ENCODE data around the gene GPX8. TPM values are rescaled to one million over a fixed set of nuclear protein-coding genes. Genes with fewer than 3 reads are reported as not detected.

GPX8 gene
- polyA plus RNA-seq = 10 to 100 TPM in 1 of 3 donors, 1 to 10 TPM in 2; 4.2 to 20.7 (median 8.9) TPM

- WGBS, 3 donors = 2 to 10% (median 8%) methylated on average over 10 of the region's 10 CpGs
Measured at GRCh38 chr5:55159763-55160492, at the start of gene GPX8. Gene GPX8 (plus strand): TSS chr5:55160171. CDS start chr5:55160193, 22 bp downstream.

GRCh38 chr5:55110217-55110616 is 49.8 kb upstream of the GPX8 start:
- WGBS, 3 donors = 74 to 81% (median 80%) methylated on average over 2 of the region's 2 CpGs

More at GRCh38 chr5:55159763-55160492, at the start of gene GPX8:
- no peak within 1 kb of the TSS for H3K27ac ChIP-seq (ENCODE audit: low read depth, low read length)

GRCh38 chr5:55113327-55113726 is 46.6 kb upstream of the GPX8 start:
- H3K27ac ChIP-seq (ENCODE audit: low read depth, low read length) = no peak overlapping the region

More at GRCh38 chr5:55110217-55110616, 49.8 kb upstream of the GPX8 start:
- H3K27ac ChIP-seq (ENCODE audit: low read depth, low read length) = no peak overlapping the region

GRCh38 chr5:55114061-55114460 is 45.9 kb upstream of the GPX8 start:
- WGBS, 3 donors = 73 to 89% (median 85%) methylated on average over 3 of the region's 3 CpGs

GRCh38 chr5:55123365-55123764 is 36.6 kb upstream of the GPX8 start:
- WGBS, 3 donors = 62 to 83% (median 76%) methylated on average over 3 of the region's 3 CpGs
- no peak overlapping the region for H3K27ac ChIP-seq (ENCODE audit: low read depth, low read length)

More at GRCh38 chr5:55114061-55114460, 45.9 kb upstream of the GPX8 start:
- no peak overlapping the region for H3K27ac ChIP-seq (ENCODE audit: low read depth, low read length)

- whole genome bisulfite sequencing, 3 donors = 45 to 79% (median 79%) methylated on average over 5 of the region's 5 CpGs
- H3K27ac ChIP-seq (ENCODE audit: low read depth, low read length) = no peak overlapping the region
Measured at GRCh38 chr5:55134053-55134722, 25.8 kb upstream of the GPX8 start.

GRCh38 chr5:55136521-55136920 is 23.4 kb upstream of the GPX8 start:
- H3K27ac ChIP-seq (ENCODE audit: low read depth, low read length) = no peak overlapping the region
- 57 to 78% (median 61%) methylated on average over 3 of the region's 3 CpGs for WGBS, 3 donors

GRCh38 chr5:55140908-55141665 is 18.9 kb upstream of the GPX8 start:
- no peak overlapping the region for H3K27ac ChIP-seq (ENCODE audit: low read depth, low read length)
- 64 to 72% (median 69%) methylated on average over 9 of the region's 9 CpGs for WGBS, 3 donors

- WGBS, 3 donors = 82 to 91% (median 86%) methylated on average over 9 of the region's 9 CpGs
- no peak overlapping the region for H3K27ac ChIP-seq (ENCODE audit: low read depth, low read length)
Measured at GRCh38 chr5:55141945-55142690, 17.9 kb upstream of the GPX8 start.

- 34 to 52% (median 40%) methylated on average over 4 of the region's 4 CpGs for WGBS, 3 donors
- H3K27ac ChIP-seq (ENCODE audit: low read depth, low read length) = no peak overlapping the region
Measured at GRCh38 chr5:55143624-55144023, 16.3 kb upstream of the GPX8 start.

GRCh38 chr5:55146080-55146479 is 13.9 kb upstream of the GPX8 start:
- no peak overlapping the region for H3K27ac ChIP-seq (ENCODE audit: low read depth, low read length)
- WGBS, 3 donors = 66 to 83% (median 78%) methylated on average over 8 of the region's 8 CpGs

- H3K27ac ChIP-seq (ENCODE audit: low read depth, low read length) = no peak overlapping the region
- WGBS, 3 donors = 7 to 8% (median 8%) methylated on average over 11 of the region's 11 CpGs
Measured at GRCh38 chr5:55146543-55147151, 13.3 kb upstream of the GPX8 start.

GRCh38 chr5:55149308-55149795 is 10.6 kb upstream of the GPX8 start:
- WGBS, 3 donors = 49 to 88% (median 82%) methylated on average over 2 of the region's 2 CpGs
- no peak overlapping the region for H3K27ac ChIP-seq (ENCODE audit: low read depth, low read length)

- 57 to 67% (median 61%) methylated on average over 5 of the region's 5 CpGs for WGBS, 3 donors
- H3K27ac ChIP-seq (ENCODE audit: low read depth, low read length) = no peak overlapping the region
Measured at GRCh38 chr5:55151923-55152842, 7.8 kb upstream of the GPX8 start.

- 27 to 35% (median 33%) methylated on average over 3 of the region's 3 CpGs for WGBS, 3 donors
- H3K27ac ChIP-seq (ENCODE audit: low read depth, low read length) = no peak overlapping the region
Measured at GRCh38 chr5:55154873-55155272, 5.1 kb upstream of the GPX8 start.

- no peak overlapping the region for H3K27ac ChIP-seq (ENCODE audit: low read depth, low read length)
- WGBS, 3 donors = 7 to 15% (median 15%) methylated on average over 9 of the region's 9 CpGs
Measured at GRCh38 chr5:55160493-55161209, 680 bp downstream of the GPX8 start.

Measured in adipose tissue (tissue), 3 donors.